ENCODE data around the gene FUT6.

Gene FUT6

GRCh38 chr19:5803441-5803751 is 36.1 kb downstream of the FUT6 start:
- Histone ChIP-seq H3K4me3 (ENCODE audit: low read depth, low read length) (peak overlapping the region; percentile 54), H3K4me1 (ENCODE audit: control insufficient read depth, insufficient read depth, low read length) (peaks cover 7% of the 10 kb centered on the region), H3K27ac (ENCODE audit: low read depth, low read length) (no peak overlapping the region), H3K36me3 (ENCODE audit: control insufficient read depth, insufficient read depth, low read length) (no peaks in the 10 kb centered on the region), H3K9me3 (ENCODE audit: control insufficient read depth, insufficient read depth, low read depth, low read length) (no peaks in the 10 kb centered on the region), H3K9ac (ENCODE audit: low read length) (peak overlapping the region; percentile 30), H3K27me3 (ENCODE audit: control insufficient read depth, insufficient read depth, low read length) (peaks cover 20% of the 10 kb centered on the region)

GRCh38 chr19:5801796-5802619 is 37.5 kb downstream of the FUT6 start:
- no peak overlapping the region for H3K9ac ChIP-seq (ENCODE audit: low read length)
- H3K36me3 ChIP-seq (ENCODE audit: control insufficient read depth, insufficient read depth, low read length) = no peaks in the 10 kb centered on the region
- peaks cover 24% of the 10 kb centered on the region for H3K27me3 ChIP-seq (ENCODE audit: control insufficient read depth, insufficient read depth, low read length)
- no peak overlapping the region for H3K27ac ChIP-seq (ENCODE audit: low read depth, low read length)
- H3K9me3 ChIP-seq (ENCODE audit: control insufficient read depth, insufficient read depth, low read depth, low read length) = no peaks in the 10 kb centered on the region
- H3K4me3 ChIP-seq (ENCODE audit: low read depth, low read length) = peak overlapping the region; percentile 35
- peaks cover 7% of the 10 kb centered on the region for H3K4me1 ChIP-seq (ENCODE audit: control insufficient read depth, insufficient read depth, low read length)

DNA sequence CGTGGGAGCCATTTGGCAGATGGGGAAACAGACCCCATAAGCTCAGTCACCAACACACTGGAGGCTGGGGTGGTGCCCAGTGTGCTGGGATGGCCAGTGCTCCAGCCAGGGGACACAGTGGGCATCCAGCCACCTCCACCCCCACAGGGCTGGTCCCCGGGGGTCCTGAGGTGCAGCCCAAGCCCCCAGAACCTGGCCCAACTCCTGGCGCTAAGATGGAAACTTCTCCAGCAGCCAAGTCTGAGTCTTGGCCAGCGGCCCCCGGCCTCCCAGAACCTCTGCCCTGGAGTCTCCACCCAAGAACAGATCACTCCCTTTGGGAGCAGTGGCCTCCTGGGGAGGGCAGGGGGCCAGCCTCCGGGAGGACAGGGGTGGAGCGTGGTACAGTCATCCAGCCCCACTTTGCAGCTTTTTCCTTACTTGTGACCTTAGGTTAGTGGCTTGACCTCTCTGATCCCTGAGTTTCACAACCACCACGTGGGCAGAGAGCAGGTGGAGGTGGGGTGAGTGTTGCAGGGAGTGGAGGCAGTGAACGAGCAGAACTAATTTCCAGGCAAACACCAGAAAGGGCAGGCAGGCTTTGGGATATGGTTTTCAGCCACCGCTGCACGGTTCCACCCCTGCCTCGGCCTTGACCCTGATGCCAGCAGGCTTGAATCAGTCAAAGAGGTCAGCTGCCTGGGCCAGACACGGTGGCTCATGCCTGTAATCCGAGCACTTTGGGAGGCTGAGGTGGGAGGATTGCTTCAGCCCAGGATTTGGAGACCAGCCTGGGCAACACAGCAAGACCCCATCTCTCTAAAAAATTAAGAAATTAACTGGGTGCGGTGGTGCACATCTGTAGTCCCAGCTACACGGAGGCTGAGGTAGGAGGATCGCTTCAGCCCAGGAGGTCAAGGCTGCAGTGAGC is 38.9 kb downstream of the FUT6 start:
- peaks cover 23% of the 10 kb centered on the region for H3K27me3 ChIP-seq (ENCODE audit: control insufficient read depth, insufficient read depth, low read length)
- no peak overlapping the region for H3K4me3 ChIP-seq (ENCODE audit: low read depth, low read length)
- peaks cover 3% of the 10 kb centered on the region; the same call in 1 of the 2 replicates for H3K4me1 ChIP-seq (ENCODE audit: control insufficient read depth, insufficient read depth, low read length)
- no peaks in the 10 kb centered on the region for H3K36me3 ChIP-seq (ENCODE audit: control insufficient read depth, insufficient read depth, low read length)
- no peak overlapping the region for H3K9ac ChIP-seq (ENCODE audit: low read length)
- no peaks in the 10 kb centered on the region for H3K9me3 ChIP-seq (ENCODE audit: control insufficient read depth, insufficient read depth, low read depth, low read length)
- H3K27ac ChIP-seq (ENCODE audit: low read depth, low read length) = no peak overlapping the region

DNA sequence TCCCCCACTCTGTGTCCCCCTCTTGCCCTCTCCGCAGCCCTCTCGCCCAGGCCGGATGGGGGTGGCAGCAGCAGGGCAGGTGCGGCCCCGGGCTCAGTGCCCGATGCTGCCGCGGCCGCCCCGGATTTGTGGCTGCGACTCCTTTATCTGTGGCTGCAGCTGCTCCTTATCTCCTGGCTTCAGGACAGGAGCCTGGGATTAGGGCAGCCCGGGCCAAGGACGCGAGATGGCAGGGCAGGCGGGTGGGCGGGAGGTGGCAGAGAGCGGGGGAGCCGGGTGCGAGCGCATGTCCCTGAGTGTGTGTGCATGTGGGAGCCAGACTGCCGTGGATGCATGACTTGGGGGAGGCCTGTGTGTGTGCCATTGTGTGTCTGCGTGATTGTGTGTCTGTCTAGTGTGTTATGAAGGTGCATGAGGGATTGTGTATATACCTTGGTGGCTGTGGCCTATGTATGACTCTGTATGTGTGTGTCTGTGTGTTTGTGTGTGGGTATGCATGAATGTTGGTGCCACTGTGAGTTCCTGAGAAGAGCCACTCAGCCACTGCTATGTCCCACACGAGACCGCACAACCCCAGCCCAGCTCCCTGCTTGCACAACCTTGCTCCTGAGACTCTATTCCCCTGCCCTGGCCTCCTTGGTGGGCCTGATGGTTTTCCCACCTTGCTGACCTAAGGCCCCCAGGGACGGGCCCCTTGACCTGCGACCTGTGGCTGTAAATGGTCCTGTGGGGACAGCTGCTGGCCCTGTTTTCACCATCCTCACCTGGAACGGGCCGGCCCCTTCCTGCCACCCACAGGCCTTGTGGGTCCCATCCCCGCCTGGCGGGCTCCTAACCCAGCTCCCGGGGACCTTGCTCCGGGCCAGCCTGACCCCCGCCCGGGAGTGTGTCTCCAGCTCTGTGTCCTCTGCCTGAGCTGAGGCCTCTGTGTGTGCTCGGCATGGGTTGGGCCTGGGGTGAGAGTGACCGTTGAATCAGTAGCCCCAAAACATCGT is 40.0 kb downstream of the FUT6 start:
- Histone ChIP-seq H3K27ac (ENCODE audit: low read depth, low read length) (no peak overlapping the region), H3K27me3 (ENCODE audit: control insufficient read depth, insufficient read depth, low read length) (peaks cover 19% of the 10 kb centered on the region), H3K9ac (ENCODE audit: low read length) (no peak overlapping the region), H3K9me3 (ENCODE audit: control insufficient read depth, insufficient read depth, low read depth, low read length) (no peaks in the 10 kb centered on the region), H3K36me3 (ENCODE audit: control insufficient read depth, insufficient read depth, low read length) (no peaks in the 10 kb centered on the region), H3K4me1 (ENCODE audit: control insufficient read depth, insufficient read depth, low read length) (peaks cover 3% of the 10 kb centered on the region; the same call in 1 of the 2 replicates), H3K4me3 (ENCODE audit: low read depth, low read length) (no peak overlapping the region)

- Histone ChIP-seq H3K9me3 (ENCODE audit: control insufficient read depth, insufficient read depth, low read depth, low read length) (no peaks in the 10 kb centered on the region), H3K27ac (ENCODE audit: low read depth, low read length) (no peak overlapping the region), H3K36me3 (ENCODE audit: control insufficient read depth, insufficient read depth, low read length) (no peaks in the 10 kb centered on the region), H3K9ac (ENCODE audit: low read length) (no peak overlapping the region), H3K27me3 (ENCODE audit: control insufficient read depth, insufficient read depth, low read length) (peaks cover 14% of the 10 kb centered on the region), H3K4me1 (ENCODE audit: control insufficient read depth, insufficient read depth, low read length) (0 out of 2 replicates have a peak, but pooled peaks cover 3% of the 10 kb centered on the region), H3K4me3 (ENCODE audit: low read depth, low read length) (no peak overlapping the region)
Observed at GRCh38 chr19:5798244-5798643, 41.3 kb downstream of the FUT6 start.

- Histone ChIP-seq H3K27ac (ENCODE audit: low read depth, low read length) (no peak overlapping the region), H3K9me3 (ENCODE audit: control insufficient read depth, insufficient read depth, low read depth, low read length) (no peaks in the 10 kb centered on the region), H3K27me3 (ENCODE audit: control insufficient read depth, insufficient read depth, low read length) (0 out of 2 replicates have a peak, but pooled peaks cover 3% of the 10 kb centered on the region), H3K36me3 (ENCODE audit: control insufficient read depth, insufficient read depth, low read length) (no peaks in the 10 kb centered on the region), H3K4me3 (ENCODE audit: low read depth, low read length) (no peak overlapping the region), H3K4me1 (ENCODE audit: control insufficient read depth, insufficient read depth, low read length) (no peaks in the 10 kb centered on the region), H3K9ac (ENCODE audit: low read length) (no peak overlapping the region)
Observed at GRCh38 chr19:5795382-5795919, 44.1 kb downstream of the FUT6 start.

DNA sequence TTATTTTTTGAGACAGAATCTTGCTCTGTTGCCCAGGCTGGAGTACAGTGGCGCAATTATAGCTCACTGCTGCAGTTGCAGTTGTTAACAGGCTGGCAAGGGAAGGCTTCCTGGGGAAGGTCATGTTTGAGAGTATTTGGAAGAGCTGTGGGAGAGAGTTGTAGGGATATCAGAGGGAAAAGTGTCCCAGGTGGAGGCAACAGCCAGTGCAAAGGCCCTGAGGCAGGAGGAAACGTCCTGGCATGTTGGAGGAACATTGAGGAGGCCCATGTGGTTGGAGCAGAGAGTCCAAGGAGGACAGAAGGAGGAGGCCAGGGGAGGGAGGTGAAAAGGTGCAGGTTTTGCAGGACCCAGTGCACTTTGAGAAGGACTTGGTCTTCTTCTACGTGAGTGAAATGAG is 46.3 kb downstream of the FUT6 start:
- H3K9me3 ChIP-seq (ENCODE audit: control insufficient read depth, insufficient read depth, low read depth, low read length) = no peaks in the 10 kb centered on the region
- no peak overlapping the region for H3K4me3 ChIP-seq (ENCODE audit: low read depth, low read length)
- H3K27me3 ChIP-seq (ENCODE audit: control insufficient read depth, insufficient read depth, low read length) = 0 out of 2 replicates have a peak, but pooled peaks cover 2% of the 10 kb centered on the region
- no peak overlapping the region for H3K9ac ChIP-seq (ENCODE audit: low read length)
- H3K27ac ChIP-seq (ENCODE audit: low read depth, low read length) = no peak overlapping the region
- H3K4me1 ChIP-seq (ENCODE audit: control insufficient read depth, insufficient read depth, low read length) = no peaks in the 10 kb centered on the region
- peaks cover 18% of the 10 kb centered on the region for H3K36me3 ChIP-seq (ENCODE audit: control insufficient read depth, insufficient read depth, low read length)

GRCh38 chr19:5792224-5792623 is 47.3 kb downstream of the FUT6 start:
- Histone ChIP-seq H3K36me3 (ENCODE audit: control insufficient read depth, insufficient read depth, low read length) (peaks cover 28% of the 10 kb centered on the region), H3K9me3 (ENCODE audit: control insufficient read depth, insufficient read depth, low read depth, low read length) (no peaks in the 10 kb centered on the region), H3K4me1 (ENCODE audit: control insufficient read depth, insufficient read depth, low read length) (no peaks in the 10 kb centered on the region), H3K4me3 (ENCODE audit: low read depth, low read length) (no peak overlapping the region), H3K27me3 (ENCODE audit: control insufficient read depth, insufficient read depth, low read length) (no peaks in the 10 kb centered on the region), H3K9ac (ENCODE audit: low read length) (no peak overlapping the region), H3K27ac (ENCODE audit: low read depth, low read length) (no peak overlapping the region)

DNA sequence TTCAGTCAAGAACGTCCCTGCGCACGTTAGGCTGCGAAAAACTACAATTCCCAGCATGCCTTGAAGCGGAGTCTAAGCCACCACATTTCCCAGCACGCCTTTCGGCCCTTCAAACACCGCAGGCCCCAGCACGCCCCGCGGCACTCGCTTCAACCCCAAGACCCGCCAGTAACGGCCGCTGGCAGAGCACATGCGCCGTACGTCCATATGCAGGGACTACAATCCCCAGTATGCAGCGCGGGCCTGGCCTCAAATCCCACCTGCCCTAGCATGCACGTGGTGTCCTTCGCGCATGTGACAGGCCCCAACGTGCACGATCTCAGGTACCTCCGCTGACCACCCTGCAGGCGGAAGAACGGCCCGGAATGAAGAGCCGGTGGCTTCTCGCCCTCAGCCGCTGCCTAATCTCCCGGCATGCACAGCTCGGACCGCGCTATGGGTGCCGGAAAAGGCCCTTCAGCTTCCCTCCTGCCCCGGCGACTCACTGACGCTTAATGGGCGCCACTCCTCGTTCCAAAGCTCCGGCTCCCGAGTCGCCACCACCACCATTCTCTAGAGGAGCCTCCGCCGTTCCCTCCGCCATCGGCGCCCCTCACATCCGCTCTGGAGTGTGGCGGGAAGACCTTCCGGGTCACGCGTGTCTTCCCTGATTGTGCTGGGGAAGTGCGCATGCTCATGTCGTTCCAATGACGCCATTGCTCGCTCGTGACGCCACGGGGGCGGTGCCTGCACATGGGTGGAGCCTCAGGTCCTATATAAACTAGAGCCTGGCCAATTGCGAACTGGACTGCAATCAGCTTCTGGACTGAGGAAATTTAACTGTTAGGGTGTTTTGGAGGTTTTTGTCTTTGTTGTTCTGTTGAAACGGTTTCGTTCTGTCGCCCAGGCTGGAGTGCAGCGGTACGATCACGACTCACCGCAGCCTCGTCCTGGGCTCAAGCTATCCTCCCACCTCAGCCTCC is 48.7 kb downstream of the FUT6 start, which contains the start of gene DUS3L:
Gene DUS3L, minus strand, starts transcription at position 605 of the 962 bp plus-strand sequence. Its CDS starts 22 bp downstream, at position 583.
- Histone ChIP-seq H3K36me3 (ENCODE audit: control insufficient read depth, insufficient read depth, low read length) (peaks cover 42% of the 10 kb centered on the region), H3K27ac (ENCODE audit: low read depth, low read length) (peak within 1 kb of the TSS; percentile 89), H3K4me1 (ENCODE audit: control insufficient read depth, insufficient read depth, low read length) (no peaks in the 10 kb centered on the region), H3K9ac (ENCODE audit: low read length) (peak within 1 kb of the TSS; percentile 95), H3K27me3 (ENCODE audit: control insufficient read depth, insufficient read depth, low read length) (no peaks in the 10 kb centered on the region), H3K4me3 (ENCODE audit: low read depth, low read length) (peak within 1 kb of the TSS; percentile 78), H3K9me3 (ENCODE audit: control insufficient read depth, insufficient read depth, low read depth, low read length) (no peaks in the 10 kb centered on the region)

Measured in HUES6 (cell line).